Activated CD4-positive, alpha-beta T cell treated with anti-CD3 and anti-CD28 coated beads for 4 hours (primary cell): ENCODE data around the gene GPC5.
"Not testable (repeated sequence)": the region's sequence is repeated elsewhere in the genome, so short reads cannot be mapped to it uniquely, and the experiment has no call there.

Experiments used
- DNase-seq, 2 donors: peaks; one replicate each; pipeline ENCODE4 v3.0.0-alpha.2; 2020

Gene GPC5

DNA sequence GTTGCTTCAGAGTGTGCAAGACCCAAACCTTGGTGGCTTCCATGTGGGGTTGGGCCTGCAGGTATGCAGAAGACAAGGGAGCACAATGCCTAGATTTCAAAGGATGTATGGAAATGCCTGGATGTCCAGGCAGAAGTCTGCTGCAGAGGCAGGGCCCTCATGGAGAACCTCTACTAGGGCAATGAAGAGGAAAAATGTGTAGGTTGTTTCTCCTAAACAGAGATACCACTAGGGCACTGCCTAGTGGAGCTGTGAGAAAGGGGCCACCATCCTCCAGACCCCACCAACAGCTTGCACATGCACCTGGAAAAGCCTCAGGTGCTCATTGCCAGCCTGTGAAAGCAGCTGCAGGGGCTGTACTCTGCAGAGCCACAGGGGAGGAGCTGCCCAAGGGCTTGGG is 1295.6 kb downstream of the GPC5 start:
- no peak for DNase-seq

GRCh38 chr13:92695827-92696226 is 1297.4 kb downstream of the GPC5 start:
- DNase-seq: not testable (repeated sequence)

GRCh38 chr13:92716749-92717148 is 1318.3 kb downstream of the GPC5 start:
- DNase-seq: no peak

- DNase-seq: no peak
These were observed 1319.4 kb downstream of the GPC5 start for GRCh38 chr13:92717857-92718256.

GRCh38 chr13:92719868-92720267 is 1321.4 kb downstream of the GPC5 start:
- no peak for DNase-seq

GRCh38 chr13:92721620-92722019 is 1323.2 kb downstream of the GPC5 start:
- no peak for DNase-seq

- DNase-seq: no peak
These were observed 1328.7 kb downstream of the GPC5 start for GRCh38 chr13:92727118-92727517.

GRCh38 chr13:92734068-92734467 is 1335.6 kb downstream of the GPC5 start:
- DNase-seq: no peak

GRCh38 chr13:92734545-92734944 is 1336.1 kb downstream of the GPC5 start:
- no peak for DNase-seq

DNA sequence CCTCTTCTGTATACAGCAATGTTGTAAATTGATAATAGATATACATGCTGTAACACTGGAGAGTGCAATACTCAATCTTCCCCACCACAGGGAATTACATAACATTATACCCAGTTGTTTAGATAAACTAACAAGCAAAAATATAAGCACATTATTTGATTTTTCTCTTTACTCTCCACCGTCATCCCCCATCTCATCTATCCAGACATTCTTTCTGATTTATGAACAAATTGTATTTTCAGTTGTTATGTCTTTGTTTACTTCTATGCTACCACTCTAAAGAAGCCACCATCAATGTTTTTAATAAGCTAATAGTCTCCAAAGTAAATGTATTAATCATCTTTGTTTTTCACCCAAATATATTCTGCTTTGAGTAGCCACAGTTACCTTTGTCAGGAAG is 1337.5 kb downstream of the GPC5 start:
- DNase-seq: no peak

DNA sequence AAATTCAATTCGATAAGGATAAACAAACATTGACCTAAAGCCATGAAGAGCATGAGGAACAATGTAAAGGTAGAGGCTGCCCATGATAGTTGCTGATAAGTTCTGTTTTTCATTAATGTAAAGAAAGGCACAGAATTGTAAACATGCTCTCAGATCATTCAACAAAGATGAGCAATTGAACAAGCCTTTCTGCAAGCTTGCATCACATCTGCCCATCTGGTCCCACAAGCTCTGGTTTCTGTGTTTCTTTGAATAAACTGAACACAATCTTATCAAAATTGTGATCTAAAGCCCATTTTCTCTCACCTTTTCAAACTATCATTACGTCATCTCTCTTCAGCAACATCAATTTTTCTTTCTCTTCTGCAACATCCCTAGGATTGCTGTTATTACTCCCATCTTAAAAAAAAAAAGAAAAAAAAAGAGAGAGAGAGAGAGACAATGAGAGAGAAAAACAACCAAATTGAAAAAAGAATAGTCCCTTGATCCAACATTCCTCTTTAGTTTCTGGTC is 1340.9 kb downstream of the GPC5 start:
- DNase-seq: no peak

GRCh38 chr13:92743992-92744391 is 1345.6 kb downstream of the GPC5 start:
- DNase-seq: no peak

GRCh38 chr13:92745258-92745657 is 1346.8 kb downstream of the GPC5 start:
- DNase-seq: no peak

DNA sequence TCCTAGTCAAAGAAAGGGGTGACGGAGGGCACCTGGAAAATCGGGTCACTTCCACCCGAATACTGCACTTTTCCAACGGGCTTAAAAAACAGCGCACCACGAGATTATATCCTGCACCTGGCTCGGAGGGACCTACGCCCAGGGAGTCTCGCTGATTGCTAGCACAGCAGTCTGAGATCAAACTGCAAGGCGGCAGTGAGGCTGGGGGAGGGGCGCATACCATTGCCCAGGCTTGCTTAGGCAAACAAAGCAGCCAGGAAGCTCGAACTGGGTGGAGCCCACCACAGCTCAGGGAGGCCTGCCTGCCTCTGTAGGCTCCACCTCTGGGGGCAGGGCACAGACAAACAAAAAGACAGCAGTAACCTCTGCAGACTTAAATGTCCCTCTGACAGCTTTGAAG is 1354.3 kb downstream of the GPC5 start:
- DNase-seq: not testable (repeated sequence)

DNA sequence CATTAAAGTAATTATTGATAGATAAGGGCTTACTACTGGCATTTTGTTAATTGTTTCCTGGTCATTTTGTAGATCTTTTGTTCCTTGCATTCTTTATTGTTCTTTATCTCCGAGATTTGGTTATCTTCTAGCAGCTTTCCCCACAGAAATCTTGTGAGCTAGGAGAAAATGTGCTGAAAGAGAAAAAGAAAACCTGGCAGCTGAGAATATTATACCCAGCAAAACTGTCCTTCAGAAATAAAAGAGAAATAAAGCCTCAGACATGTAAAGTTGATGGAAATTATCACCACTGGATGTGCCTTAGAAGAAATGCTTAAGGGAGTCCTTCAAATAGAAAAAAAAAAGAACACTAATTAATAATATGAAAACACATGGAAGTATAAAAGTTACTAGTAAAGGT is 1363.3 kb downstream of the GPC5 start:
- no peak for DNase-seq

DNA sequence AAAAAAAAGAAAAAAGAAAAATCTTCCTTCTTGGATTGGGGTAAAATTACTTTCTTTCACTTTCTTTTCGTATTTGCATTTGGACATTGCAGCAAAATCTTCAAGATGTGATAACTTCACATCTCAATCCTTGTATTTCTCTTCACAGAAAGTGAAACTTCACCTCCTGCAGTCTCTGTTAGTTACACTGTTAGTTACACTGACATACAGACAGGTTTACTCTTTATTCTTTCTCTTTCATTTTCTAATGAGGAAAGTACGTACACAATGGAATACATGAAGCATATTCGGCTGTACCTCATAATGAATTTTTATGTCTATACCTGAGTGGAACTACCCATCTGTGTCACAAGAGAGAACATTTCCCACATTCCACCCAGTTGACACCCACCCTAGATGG is 1369.0 kb downstream of the GPC5 start:
- DNase-seq: no peak

DNA sequence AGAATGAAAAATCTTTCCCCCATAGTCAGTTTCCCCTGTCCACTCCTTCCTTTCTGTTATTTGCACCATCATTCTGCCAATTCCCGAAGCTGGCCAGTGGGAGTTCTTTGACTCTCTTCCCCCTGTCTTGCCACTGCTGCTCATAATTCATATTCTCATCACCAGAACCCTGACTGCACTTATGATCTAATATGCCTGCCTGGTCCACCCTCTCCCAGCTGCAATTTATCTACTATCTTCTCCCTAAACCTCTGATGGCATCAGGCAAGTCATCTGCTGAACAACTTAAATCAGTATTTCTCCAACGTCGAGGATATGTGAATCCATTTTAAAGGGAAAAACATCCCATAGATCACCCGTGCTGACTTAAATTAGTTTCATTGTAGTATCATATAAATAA is 1370.2 kb downstream of the GPC5 start:
- no peak for DNase-seq

DNA sequence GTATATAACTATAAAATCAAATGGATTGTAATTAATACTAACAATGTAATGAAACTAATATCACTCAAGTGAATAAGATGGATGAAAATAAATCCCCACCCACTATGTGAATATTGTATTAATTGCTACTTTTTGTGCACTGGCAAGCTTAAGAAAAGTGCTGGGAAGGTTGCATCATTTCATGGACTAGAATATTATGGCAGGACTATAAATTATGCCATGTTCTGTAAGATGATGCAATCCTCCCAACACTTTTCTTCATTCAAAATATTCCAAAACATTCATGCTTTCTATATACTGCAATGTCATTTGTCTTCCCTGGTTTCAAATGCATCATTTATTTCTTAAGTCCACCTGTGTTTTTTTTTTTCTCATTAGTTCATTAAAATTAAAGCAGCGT is 1370.6 kb downstream of the GPC5 start:
- DNase-seq: no peak

DNA sequence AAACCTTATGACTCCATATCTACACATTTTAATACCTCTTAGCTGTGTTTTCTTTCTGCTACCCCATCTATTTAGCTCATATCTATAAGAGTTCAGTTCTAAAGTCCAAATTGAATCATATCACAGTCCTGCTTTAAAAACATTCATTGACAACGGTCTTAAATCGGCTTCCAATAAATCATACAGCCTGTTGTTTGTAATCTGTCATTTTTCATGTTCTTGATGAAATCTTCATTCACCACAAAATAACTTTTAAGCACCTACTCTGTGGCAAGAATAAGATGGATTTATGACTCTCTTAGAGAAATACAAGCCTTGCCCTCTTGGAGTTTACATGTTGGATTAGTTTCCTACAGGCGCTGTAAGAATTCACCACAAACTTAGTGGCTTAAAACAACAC is 1377.2 kb downstream of the GPC5 start:
- no peak for DNase-seq

DNA sequence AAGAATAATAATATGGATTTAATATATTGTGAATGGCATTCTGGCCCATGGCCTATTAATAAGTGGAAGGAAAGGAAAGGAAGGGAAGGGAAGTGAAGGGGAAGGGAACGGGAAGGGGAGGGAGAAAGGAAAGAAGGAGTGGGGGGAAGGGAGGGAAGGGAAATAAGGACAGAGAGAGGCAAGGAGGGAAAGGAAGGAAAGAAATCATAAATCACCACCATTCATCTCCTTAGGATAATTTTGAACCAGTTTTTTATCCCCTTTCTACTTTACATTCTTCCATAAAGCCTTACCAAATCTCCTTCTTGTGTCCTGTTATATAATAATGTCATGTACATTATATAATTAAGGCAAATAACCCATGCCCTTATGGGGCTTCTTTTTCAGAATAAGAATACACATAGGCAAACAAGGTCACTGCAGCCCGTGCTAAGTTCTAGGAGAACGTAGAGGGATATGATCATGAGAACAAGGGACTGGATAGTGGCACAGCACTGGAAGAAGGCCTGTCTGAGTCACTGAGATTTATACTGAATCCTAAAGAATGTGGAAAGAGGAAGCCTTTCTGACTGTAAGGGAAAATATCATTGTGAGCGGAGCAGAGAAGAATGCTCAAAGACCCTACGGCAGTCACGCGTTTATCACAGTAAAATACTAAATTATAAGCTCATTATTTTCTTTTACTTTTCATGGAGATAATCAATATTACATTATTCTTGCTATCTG is 1383.7 kb downstream of the GPC5 start:
- DNase-seq: no peak

GRCh38 chr13:92802776-92803175 is 1404.4 kb downstream of the GPC5 start:
- DNase-seq: no peak

DNA sequence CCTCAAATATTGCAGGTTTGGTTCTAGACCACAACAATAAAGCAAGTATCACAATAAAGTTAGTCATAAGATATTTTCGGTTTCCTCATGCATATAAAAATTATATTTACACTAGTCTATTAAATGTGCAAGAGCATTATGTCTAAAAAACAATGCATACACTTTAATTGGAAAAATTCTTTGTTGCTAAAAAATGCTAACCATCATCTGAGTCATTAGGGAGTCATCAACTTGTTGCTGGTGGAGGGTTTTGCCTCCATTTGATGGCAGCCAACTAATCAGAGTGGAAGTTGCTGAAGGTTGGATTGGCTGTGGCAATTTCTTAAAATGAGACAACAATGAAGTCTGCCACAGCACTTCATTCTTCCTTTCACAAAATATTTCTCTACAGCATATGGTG is 1405.9 kb downstream of the GPC5 start:
- no peak for DNase-seq

GRCh38 chr13:92804926-92805325 is 1406.5 kb downstream of the GPC5 start:
- no peak for DNase-seq

DNA sequence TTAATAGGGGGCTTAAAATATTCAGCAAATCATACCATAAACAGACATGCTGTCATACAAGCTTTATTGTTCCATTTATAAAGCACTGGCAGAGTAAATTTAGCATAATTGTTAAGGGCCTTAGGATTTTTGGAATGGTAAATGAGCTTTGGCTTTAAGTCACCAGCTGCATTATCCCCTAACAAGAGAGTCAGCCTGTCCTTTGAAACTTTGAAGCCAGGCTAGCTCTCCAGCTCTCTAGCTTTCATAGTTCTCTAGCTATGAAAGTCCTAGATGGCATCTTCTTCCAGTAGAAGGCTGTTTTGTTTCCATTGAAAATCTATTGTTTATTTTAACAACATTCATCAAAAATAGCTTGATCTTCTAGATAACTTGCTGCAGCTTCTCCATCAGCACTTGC is 1407.3 kb downstream of the GPC5 start:
- no peak for DNase-seq

DNA sequence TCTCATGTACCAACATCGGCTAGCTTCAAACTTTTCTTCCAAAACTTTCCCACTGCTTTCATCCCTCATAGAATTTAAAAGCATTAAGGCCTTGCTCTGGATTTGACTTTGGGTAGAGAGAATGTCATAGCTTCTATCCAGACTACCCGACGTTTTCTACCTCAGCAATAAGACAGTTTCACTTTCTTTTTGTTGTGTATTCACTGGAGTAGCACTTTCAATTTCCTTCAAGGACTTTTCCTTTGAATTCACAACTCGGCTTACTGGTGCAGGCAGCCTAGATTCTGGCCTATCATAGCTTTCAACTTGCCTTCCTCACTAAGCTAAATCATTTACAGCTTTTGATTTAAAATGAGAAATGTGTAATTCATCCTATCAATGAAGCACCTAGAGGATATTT is 1407.8 kb downstream of the GPC5 start:
- DNase-seq: no peak
